ENCODE data around the gene SLC46A3.

DNA sequence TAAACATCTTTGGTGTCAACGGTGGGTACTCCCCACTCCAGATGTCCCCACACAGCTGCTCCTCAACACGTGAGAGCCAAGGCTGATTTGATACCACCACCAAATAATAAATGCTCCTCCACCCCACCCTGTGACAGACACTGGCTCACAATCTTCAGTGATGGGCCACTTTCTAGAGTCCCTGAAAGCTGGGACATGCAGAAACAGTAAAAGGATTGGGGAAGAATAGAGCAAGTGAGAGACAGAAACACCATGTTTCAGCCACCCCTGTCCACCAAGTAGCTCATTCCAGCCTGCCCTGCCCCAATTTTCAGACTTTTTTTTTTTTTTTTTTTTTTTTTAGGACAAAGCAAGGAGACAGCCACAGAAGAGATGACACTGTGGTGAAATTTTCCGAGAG lies 1.6 kb downstream of the SLC46A3 start:
- TF ChIP-seq, protein P1, sequence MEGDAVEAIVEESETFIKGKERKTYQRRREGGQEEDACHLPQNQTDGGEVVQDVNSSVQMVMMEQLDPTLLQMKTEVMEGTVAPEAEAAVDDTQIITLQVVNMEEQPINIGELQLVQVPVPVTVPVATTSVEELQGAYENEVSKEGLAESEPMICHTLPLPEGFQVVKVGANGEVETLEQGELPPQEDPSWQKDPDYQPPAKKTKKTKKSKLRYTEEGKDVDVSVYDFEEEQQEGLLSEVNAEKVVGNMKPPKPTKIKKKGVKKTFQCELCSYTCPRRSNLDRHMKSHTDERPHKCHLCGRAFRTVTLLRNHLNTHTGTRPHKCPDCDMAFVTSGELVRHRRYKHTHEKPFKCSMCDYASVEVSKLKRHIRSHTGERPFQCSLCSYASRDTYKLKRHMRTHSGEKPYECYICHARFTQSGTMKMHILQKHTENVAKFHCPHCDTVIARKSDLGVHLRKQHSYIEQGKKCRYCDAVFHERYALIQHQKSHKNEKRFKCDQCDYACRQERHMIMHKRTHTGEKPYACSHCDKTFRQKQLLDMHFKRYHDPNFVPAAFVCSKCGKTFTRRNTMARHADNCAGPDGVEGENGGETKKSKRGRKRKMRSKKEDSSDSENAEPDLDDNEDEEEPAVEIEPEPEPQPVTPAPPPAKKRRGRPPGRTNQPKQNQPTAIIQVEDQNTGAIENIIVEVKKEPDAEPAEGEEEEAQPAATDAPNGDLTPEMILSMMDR (IDR thresholded peaks at IDR 0.05) = no peak
- no peak for TF ChIP-seq POLR2AphosphoS5 (IDR thresholded peaks at IDR 0.05)
- no peak for TF ChIP-seq POLR2A (IDR thresholded peaks at IDR 0.05)
